H9 (cell line): ENCODE data around the gene ZFP92. TPM values are rescaled to one million over a fixed set of nuclear protein-coding genes. Genes with fewer than 3 reads are reported as not detected.

ENCODE experiments used
- DNase-seq: peaks from one replicate; pipeline ENCODE4 v3.0.0-alpha.2; 2017
- H2AFZ ChIP-seq: one replicate; pipeline ENCODE4 v1.6.1; 2013; ENCODE audit warnings: mild to moderate bottlenecking, low read length, control low read depth, moderate library complexity
- H2AK5ac ChIP-seq: 2 replicates; pipeline ENCODE4 v1.6.1; 2013; ENCODE audit warnings: low read length, control low read depth, mixed read lengths; ENCODE audit not compliant: insufficient read length
- H2BK120ac ChIP-seq: one replicate; pipeline ENCODE4 v1.6.1; 2013; ENCODE audit warnings: low read depth, mild to moderate bottlenecking, low read length, control low read depth, inconsistent platforms; ENCODE audit not compliant: poor library complexity, severe bottlenecking
- H2BK12ac ChIP-seq: 2 replicates; pipeline ENCODE4 v1.6.1; 2013; ENCODE audit warnings: low read length, control low read depth, mixed read lengths, low read depth; ENCODE audit not compliant: insufficient read length
- H2BK15ac ChIP-seq: 2 replicates; pipeline ENCODE4 v1.6.1; 2013; ENCODE audit warnings: low read depth, low read length, control low read depth
- H2BK20ac ChIP-seq: one replicate; pipeline ENCODE4 v1.6.1; 2013; ENCODE audit warnings: low read depth, mild to moderate bottlenecking, low read length, control low read depth, inconsistent platforms; ENCODE audit not compliant: poor library complexity, severe bottlenecking
- H2BK5ac ChIP-seq: 2 replicates; pipeline ENCODE4 v1.6.1; 2013; ENCODE audit warnings: low read length, control low read depth, mixed read lengths; ENCODE audit not compliant: insufficient read length
- H3K14ac ChIP-seq: 2 replicates; pipeline ENCODE4 v1.6.1; 2013; ENCODE audit warnings: low read length, control low read depth; ENCODE audit not compliant: insufficient read depth
- H3K18ac ChIP-seq: 2 replicates; pipeline ENCODE4 v1.6.1; 2013; ENCODE audit warnings: low read depth, mild to moderate bottlenecking, mixed read lengths, low read length, control low read depth; ENCODE audit not compliant: insufficient read length
- H3K23ac ChIP-seq: 2 replicates; pipeline ENCODE4 v1.6.1; 2013; ENCODE audit warnings: low read length, control low read depth, mixed read lengths, low read depth; ENCODE audit not compliant: insufficient read length
- H3K23me2 ChIP-seq: 2 replicates; pipeline ENCODE4 v1.6.1; 2013; ENCODE audit warnings: low read depth, mild to moderate bottlenecking, mixed read lengths, low read length, control low read depth; ENCODE audit not compliant: insufficient read length, poor library complexity, severe bottlenecking
- H3K27ac ChIP-seq: 2 replicates; pipeline ENCODE4 v1.5.1; 2013; ENCODE audit warnings: low read length, control low read depth, mixed read lengths, low read depth; ENCODE audit not compliant: insufficient read length
- H3K27me3 ChIP-seq: 2 replicates; pipeline ENCODE4 v1.6.1; 2013; ENCODE audit warnings: low read length, control low read depth, inconsistent platforms; ENCODE audit not compliant: insufficient read depth
- H3K4ac ChIP-seq: 2 replicates; pipeline ENCODE4 v1.6.1; 2013; ENCODE audit warnings: low read depth, mild to moderate bottlenecking, control low read depth, inconsistent platforms, low read length, moderate library complexity
- H3K4me1 ChIP-seq: 2 replicates; pipeline ENCODE4 v1.6.1; 2013; ENCODE audit warnings: low read length, control low read depth, inconsistent platforms; ENCODE audit not compliant: insufficient read depth
- H3K4me2 ChIP-seq: 2 replicates; pipeline ENCODE4 v1.6.1; 2013; ENCODE audit warnings: low read length, control low read depth, mixed read lengths; ENCODE audit not compliant: insufficient read length, insufficient read depth
- H3K56ac ChIP-seq: 2 replicates; pipeline ENCODE4 v1.6.1; 2013; ENCODE audit warnings: low read depth, mild to moderate bottlenecking, mixed read lengths, low read length, control low read depth; ENCODE audit not compliant: insufficient read length
- H3K79me1 ChIP-seq: 2 replicates; pipeline ENCODE4 v1.6.1; 2013; ENCODE audit warnings: low read depth, mild to moderate bottlenecking, moderate library complexity, low read length, control low read depth, inconsistent platforms; ENCODE audit not compliant: insufficient read depth, poor library complexity, severe bottlenecking
- H3K79me2 ChIP-seq: 2 replicates; pipeline ENCODE4 v1.6.1; 2013; ENCODE audit warnings: low read length, control low read depth, inconsistent platforms; ENCODE audit not compliant: insufficient read depth
- H3K9ac ChIP-seq: 2 replicates; pipeline ENCODE4 v1.6.1; 2013; ENCODE audit warnings: low read length, control low read depth, mixed read lengths; ENCODE audit not compliant: insufficient read length; ENCODE audit errors: extremely low read depth
- H3K9me3 ChIP-seq: one replicate; pipeline ENCODE4 v1.6.1; 2013; ENCODE audit warnings: low read depth, low read length, inconsistent platforms; ENCODE audit not compliant: control insufficient read depth
- H3T11ph ChIP-seq: one replicate; pipeline ENCODE4 v1.6.1; 2013; ENCODE audit warnings: mild to moderate bottlenecking, low read length, control low read depth, inconsistent platforms
- H4K20me1 ChIP-seq: one replicate; pipeline ENCODE4 v1.6.1; 2013; ENCODE audit not compliant: control insufficient read depth, insufficient read length, insufficient read depth
- H4K5ac ChIP-seq: 2 replicates; pipeline ENCODE4 v1.6.1; 2013; ENCODE audit warnings: low read depth, mild to moderate bottlenecking, mixed read lengths, low read length, control low read depth; ENCODE audit not compliant: insufficient read length
- H4K8ac ChIP-seq: replicated peaks from 2 replicates; pipeline ENCODE4 v1.6.1; 2013; ENCODE audit warnings: low read length, control low read depth, mixed read lengths, low read depth; ENCODE audit not compliant: insufficient read length
- H4K91ac ChIP-seq: 2 replicates; pipeline ENCODE4 v1.6.1; 2013; ENCODE audit warnings: low read depth, mild to moderate bottlenecking, moderate library complexity, mixed read lengths, low read length, control low read depth; ENCODE audit not compliant: insufficient read length
- H3K27ac Mint-ChIP-seq, 3 experiments: 2 replicates in 2 of 3; 3 replicates in 1 of 3; pipeline ENCODE4 v1.8.0; 2020 to 2021; ENCODE audit warnings: mixed read lengths in 3 of 3, mild to moderate bottlenecking in 1 of 3, moderate library complexity in 1 of 3
- H3K27me3 Mint-ChIP-seq: 2 replicates; pipeline ENCODE4 v1.8.0; 2021; ENCODE audit warnings: low read depth, mild to moderate bottlenecking, moderate library complexity, mixed read lengths
- H3K36me3 Mint-ChIP-seq, 3 experiments: 2 replicates in 2 of 3; 3 replicates in 1 of 3; pipeline ENCODE4 v1.8.0; 2020 to 2021; ENCODE audit warnings: low read depth in 3 of 3, mixed read lengths in 3 of 3; ENCODE audit not compliant: insufficient read depth in 1 of 3
- H3K4me1 Mint-ChIP-seq, 2 experiments: 2 replicates each; pipeline ENCODE4 v1.8.0; 2020; ENCODE audit warnings: mixed read lengths in 2 of 2
- H3K4me3 Mint-ChIP-seq, 2 experiments: 2 replicates in 1 of 2; 3 replicates in 1 of 2; pipeline ENCODE4 v1.8.0; 2020 to 2021; ENCODE audit warnings: mild to moderate bottlenecking in 2 of 2, mixed read lengths in 2 of 2, moderate library complexity in 1 of 2
- H3K9me3 Mint-ChIP-seq, 2 experiments: 2 replicates in 1 of 2; 3 replicates in 1 of 2; pipeline ENCODE4 v1.8.0; 2020; ENCODE audit warnings: mild to moderate bottlenecking in 2 of 2, mixed read lengths in 2 of 2, moderate library complexity in 1 of 2
- CTCF ChIP-seq: fragments of 200-600 bp; sonication (generic); conservative IDR thresholded peaks from 3 replicates; pipeline ENCODE4 v1.8.0; 2021; ENCODE audit warnings: antibody characterized with exemption, mild to moderate bottlenecking
- WGBS: extraction: QIAGEN DNeasy Blood & Tissue Kit; methylation state at CpG from one replicate; pipeline ENCODE4 v1.1.7; 2013; ENCODE audit warnings: missing lambda C conversion rate, low lambda C conversion rate, mixed read lengths; ENCODE audit not compliant: insufficient read length; ENCODE audit errors: extremely low coverage; 5-methylcytosine and 5-hydroxymethylcytosine counted together
- total RNA-seq: library from RNA; stranded (reverse); gene quantifications from 2 replicates; pipeline ENCODE4 v1.2.1, GENCODE V29; 2021

Gene ZFP92
- total RNA-seq, 1 experiment from 2014 or later = 0.68 TPM

- Mint-ChIP-seq H3K4me1 (peaks cover 6 to 21% of the 10 kb centered on the region in 2 experiments; a peak in 3 of 4 replicates), H3K9me3 (peaks cover 75 to 80% of the 10 kb centered on the region in 2 experiments), H3K27ac (no peak overlapping the region), H3K27me3 (peaks cover 19% of the 10 kb centered on the region), H3K36me3 (peaks cover 4 to 13% (median 6%) of the 10 kb centered on the region in 3 experiments; a peak in 5 of 7 replicates), H3K4me3 (no peak overlapping the region)
- no peaks in the 10 kb centered on the region for H3K79me2 ChIP-seq
- H3K23me2 ChIP-seq = no peaks in the 10 kb centered on the region
- no peak overlapping the region for H2BK5ac ChIP-seq
- no peak overlapping the region for H3K27ac ChIP-seq
- no peak overlapping the region for H2BK15ac ChIP-seq
- H4K8ac ChIP-seq = no peak overlapping the region
- no peak overlapping the region for H2AFZ ChIP-seq
- no peak overlapping the region for H2BK20ac ChIP-seq
- no peak overlapping the region for H3K56ac ChIP-seq
- no peak overlapping the region for H3K9ac ChIP-seq
- no peaks in the 10 kb centered on the region for H3K4me1 ChIP-seq
- no peak overlapping the region for H3K18ac ChIP-seq
- no peak overlapping the region for H2AK5ac ChIP-seq
- no peak overlapping the region for H3K23ac ChIP-seq
- H3K27me3 ChIP-seq = peaks cover 4% of the 10 kb centered on the region; the same call in 1 of the 2 replicates
- no CpG with 5 or more reads among the region's 12 CpGs for WGBS
- H2BK120ac ChIP-seq = no peak overlapping the region
- H4K5ac ChIP-seq = no peak overlapping the region
- no peak overlapping the region for H3K4ac ChIP-seq
- TF ChIP-seq CTCF = no peak
- no peaks in the 10 kb centered on the region for H4K20me1 ChIP-seq
- H3K79me1 ChIP-seq = no peaks in the 10 kb centered on the region
- no peak overlapping the region for H4K91ac ChIP-seq
- H3K4me2 ChIP-seq = no peak overlapping the region
- no peak for DNase-seq
- H3K14ac ChIP-seq = no peak overlapping the region; the same call in 1 of the 2 replicates
- H2BK12ac ChIP-seq = no peak overlapping the region
- H3T11ph ChIP-seq = no peak overlapping the region
- H3K9me3 ChIP-seq = peaks cover 41% of the 10 kb centered on the region
Observed at GRCh38 chrX:153416781-153417450, 5.6 kb downstream of the ZFP92 start.
